Hepatocyte (in vitro differentiated cells): ENCODE measurements around the gene PLEK2.

Experiments used
- EZH2 ChIP-seq: fragments of 200-600 bp; sonication (generic); IDR thresholded peaks from 2 replicates; pipeline ENCODE4 v1.6.1; 2016; ENCODE audit warnings: antibody characterized with exemption, mild to moderate bottlenecking, borderline replicate concordance
- EZH2phosphoT487 ChIP-seq: fragments of 200-600 bp; sonication (generic); IDR thresholded peaks from one replicate; pipeline ENCODE4 v1.6.1; 2018; ENCODE audit warnings: antibody characterized with exemption, mild to moderate bottlenecking, low read depth, moderate library complexity; ENCODE audit not compliant: unreplicated experiment, severe bottlenecking
- TF ChIP-seq, protein P1 (sequence below): fragments of 200-600 bp; sonication (generic); IDR thresholded peaks from 2 replicates; pipeline ENCODE4 v1.5.1; 2016; ENCODE audit warnings: antibody characterized with exemption, mild to moderate bottlenecking; ENCODE audit not compliant: poor library complexity

DNA sequence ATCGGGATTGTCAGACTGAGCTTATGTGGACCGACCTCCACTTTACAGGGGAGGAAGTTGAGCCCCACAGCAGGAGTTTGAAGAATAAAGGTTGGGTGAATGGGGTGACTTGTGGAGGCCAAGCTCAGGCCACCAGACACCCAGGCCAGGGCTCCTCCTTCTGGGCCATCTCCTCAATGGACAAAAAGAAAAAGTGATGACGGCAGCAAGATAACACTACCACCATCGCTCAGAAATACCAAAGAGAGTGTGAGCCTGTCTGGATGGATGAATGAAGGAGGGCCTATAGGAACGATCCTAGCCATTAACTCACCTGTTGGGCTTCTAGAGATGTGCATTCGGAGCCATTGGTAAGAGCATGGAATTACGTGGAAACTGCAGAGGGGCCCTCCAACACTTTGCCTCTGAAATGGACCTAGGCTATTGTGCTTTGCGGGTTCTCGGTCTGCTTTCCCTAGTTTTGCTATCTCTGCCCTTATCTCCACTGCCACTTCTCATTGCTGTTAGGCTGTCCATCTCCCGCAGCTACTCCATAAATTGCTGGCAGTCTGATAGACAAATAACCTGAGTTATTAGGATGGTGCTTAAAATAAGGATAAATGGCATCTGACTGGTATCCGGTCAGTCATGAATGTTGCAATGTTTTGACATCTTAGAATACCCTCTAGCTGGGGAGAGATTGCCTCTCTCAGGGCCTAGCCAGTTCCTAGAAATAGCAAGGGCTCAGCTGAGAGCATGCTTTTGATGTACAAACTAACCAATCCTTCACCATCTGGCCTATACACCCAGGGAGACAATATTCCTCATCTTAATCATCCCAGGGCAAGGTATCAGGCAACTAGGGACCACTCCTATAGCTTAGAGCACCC lies 9.6 kb upstream of the PLEK2 start:
- TF ChIP-seq, protein P1, sequence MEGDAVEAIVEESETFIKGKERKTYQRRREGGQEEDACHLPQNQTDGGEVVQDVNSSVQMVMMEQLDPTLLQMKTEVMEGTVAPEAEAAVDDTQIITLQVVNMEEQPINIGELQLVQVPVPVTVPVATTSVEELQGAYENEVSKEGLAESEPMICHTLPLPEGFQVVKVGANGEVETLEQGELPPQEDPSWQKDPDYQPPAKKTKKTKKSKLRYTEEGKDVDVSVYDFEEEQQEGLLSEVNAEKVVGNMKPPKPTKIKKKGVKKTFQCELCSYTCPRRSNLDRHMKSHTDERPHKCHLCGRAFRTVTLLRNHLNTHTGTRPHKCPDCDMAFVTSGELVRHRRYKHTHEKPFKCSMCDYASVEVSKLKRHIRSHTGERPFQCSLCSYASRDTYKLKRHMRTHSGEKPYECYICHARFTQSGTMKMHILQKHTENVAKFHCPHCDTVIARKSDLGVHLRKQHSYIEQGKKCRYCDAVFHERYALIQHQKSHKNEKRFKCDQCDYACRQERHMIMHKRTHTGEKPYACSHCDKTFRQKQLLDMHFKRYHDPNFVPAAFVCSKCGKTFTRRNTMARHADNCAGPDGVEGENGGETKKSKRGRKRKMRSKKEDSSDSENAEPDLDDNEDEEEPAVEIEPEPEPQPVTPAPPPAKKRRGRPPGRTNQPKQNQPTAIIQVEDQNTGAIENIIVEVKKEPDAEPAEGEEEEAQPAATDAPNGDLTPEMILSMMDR = no peak
- TF ChIP-seq EZH2 (no peak), EZH2phosphoT487 (no peak)
